SH-SY5Y (cell line): ENCODE measurements around the gene NUCKS1.

Experiments used
- GATA2 ChIP-seq: IDR thresholded peaks from 2 replicates; pipeline ENCODE4 v1.6.1; 2011; ENCODE audit warnings: mild to moderate bottlenecking, low read depth, low read length
- GATA3 ChIP-seq: IDR thresholded peaks from 2 replicates; pipeline ENCODE4 v1.6.1; 2011; ENCODE audit warnings: low read depth, mild to moderate bottlenecking, low read length, moderate library complexity

The NUCKS1 gene

DNA sequence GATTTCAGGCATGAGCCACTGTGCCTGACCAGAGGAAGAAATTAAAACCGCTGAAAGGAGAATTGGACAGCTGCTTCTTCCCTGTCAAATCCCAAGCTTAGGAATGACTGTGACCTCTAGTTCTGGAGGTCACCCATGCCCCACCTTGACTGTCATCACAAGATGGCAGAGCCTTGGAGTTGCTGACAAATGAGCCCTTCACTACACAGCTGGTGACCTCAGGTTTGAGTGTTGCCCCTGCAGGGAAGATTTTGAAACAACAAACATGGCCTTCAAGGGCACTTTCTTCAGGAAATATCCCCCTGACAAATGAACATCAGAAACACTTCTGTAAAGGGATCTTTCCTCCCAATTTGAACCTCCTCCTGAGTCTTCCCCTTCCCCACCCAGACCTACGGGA lies 62.7 kb downstream of the NUCKS1 start:
- no peak for TF ChIP-seq GATA3
- TF ChIP-seq GATA2 = no peak

DNA sequence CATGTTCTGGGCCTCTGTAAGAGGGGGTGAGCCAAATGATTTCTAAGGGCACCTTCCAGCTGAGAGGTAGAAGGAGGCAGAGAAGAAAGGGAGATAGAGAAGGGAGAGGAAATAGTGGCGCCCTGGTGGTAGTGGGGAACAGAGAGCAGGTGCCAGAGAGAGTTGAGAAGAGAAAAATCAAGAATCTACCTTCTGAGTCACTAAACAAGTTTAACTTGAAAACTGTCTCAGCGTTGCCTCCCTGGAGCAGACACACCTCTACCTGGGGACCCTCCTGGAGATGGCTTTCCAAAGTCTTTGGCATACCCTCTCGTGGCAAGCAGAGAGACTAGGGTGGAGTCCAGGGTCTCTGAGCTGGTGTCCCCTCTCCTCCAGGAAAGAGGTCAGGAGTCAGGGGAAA lies 68.6 kb downstream of the NUCKS1 start:
- no peak for TF ChIP-seq GATA2
- TF ChIP-seq GATA3 = no peak

DNA sequence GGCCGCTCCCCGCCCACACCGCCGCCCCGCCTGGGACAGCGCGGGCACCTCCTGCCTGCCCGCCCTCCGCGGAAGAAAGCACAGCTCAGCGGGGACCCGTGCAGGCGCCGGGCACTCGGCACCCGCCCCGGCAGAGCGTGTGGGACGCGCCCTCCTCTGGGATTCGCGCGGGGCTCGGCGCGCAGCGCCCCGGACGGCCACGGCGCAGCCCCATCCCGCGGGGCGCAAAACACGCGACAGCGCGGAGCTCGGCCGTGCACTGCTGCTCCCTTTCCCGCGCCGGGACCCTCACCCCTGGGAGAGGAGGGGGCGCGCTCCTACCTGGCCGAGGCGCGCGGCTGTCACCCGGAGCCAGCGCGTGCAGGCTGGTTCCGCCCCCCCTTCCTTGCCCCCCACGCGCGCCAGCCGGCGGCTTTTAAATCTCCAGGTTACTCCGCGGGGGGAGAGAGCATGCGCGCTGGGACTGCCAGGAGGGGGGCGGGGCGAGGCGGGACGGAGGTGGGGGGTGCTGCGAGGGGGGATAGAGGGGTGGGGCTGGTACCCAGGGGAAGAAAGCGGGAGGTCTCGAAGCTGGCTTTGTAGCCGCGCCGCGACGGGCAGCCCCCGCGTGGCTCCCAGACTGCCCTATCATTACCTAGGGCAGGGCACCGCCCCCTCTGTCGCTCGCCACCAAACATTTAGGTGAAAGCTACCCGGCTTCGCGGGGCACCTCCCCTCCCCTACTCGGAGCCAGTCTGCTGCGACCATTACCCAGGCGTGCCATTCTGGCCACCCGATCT lies 69.7 kb downstream of the NUCKS1 start, which contains the start of gene SLC45A3:
TSS of gene SLC45A3 (minus strand) at position 437 of the 779 bp plus-strand sequence. CDS start 15,853 bp downstream, outside the sequence.
- TF ChIP-seq GATA3 (no peak), GATA2 (no peak)

DNA sequence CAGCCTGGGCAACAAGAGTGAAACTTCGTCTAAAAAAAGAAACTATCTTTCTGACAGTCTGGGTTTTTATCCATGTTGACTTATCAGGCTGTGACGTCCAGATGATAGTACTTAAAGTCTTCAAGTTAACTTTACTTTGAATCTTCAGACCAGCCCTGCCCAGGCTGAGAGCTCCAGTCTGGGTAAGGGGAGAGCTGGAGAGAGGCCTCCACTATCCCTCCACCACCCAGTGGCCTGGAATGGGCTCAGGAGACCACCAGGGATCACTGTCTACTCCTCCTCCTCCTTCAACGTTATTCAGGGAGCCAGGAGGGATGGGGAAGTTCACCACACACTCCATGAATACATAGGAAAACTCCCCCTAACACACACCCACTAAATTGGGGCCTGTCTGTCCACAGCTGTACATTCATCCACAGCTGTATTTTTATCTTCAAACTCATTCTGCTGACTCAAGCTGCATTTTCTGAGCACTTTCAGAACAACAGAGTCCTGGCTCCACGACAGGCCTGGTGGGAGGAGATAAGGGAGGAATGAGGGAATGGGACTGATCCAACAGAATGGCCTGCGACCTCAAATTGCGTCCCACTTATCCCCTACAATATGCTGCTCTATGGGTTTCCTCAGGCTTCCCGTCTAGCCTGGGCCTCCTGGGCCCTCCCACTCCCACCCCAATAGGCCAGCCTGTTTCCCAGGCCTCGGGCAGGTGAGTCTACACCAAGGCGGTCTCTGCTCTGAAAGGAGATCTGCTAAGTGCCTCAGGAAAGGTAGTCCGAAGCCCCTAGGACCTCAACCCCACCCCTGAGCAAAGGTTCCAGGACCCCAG lies 71.5 kb downstream of the NUCKS1 start:
- TF ChIP-seq GATA3 (no peak), GATA2 (no peak)

GRCh38 chr1:205677167-205677566 lies 72.8 kb downstream of the NUCKS1 start:
- TF ChIP-seq GATA3 = no peak
- no peak for TF ChIP-seq GATA2

GRCh38 chr1:205676597-205676996 lies 73.4 kb downstream of the NUCKS1 start:
- TF ChIP-seq GATA3 = no peak
- no peak for TF ChIP-seq GATA2

DNA sequence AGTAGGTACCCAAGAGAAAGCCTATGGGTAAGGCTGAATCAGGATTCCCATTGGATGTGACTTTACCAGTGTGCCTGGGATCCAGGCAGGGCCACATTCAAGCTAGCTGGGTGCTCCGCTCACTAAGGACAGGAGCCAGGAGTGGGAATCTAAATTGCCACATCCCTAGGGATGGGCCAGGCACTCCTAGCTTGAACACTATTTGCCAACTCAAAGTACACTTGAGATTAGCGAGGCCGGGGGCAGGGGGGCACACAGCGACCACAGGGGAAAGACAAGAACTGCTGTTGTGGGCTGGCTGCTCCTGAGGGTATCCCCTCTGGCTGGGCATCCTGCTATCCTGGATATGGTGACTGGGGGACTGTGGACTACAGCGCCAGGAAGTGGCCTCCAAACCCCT lies 74.0 kb downstream of the NUCKS1 start:
- no peak for TF ChIP-seq GATA2
- TF ChIP-seq GATA3 = no peak

- TF ChIP-seq GATA3 (no peak), GATA2 (no peak)
Measured at GRCh38 chr1:205675247-205675646, 74.7 kb downstream of the NUCKS1 start.

GRCh38 chr1:205672970-205673369 lies 77.0 kb downstream of the NUCKS1 start:
- TF ChIP-seq GATA3 = no peak
- no peak for TF ChIP-seq GATA2

DNA sequence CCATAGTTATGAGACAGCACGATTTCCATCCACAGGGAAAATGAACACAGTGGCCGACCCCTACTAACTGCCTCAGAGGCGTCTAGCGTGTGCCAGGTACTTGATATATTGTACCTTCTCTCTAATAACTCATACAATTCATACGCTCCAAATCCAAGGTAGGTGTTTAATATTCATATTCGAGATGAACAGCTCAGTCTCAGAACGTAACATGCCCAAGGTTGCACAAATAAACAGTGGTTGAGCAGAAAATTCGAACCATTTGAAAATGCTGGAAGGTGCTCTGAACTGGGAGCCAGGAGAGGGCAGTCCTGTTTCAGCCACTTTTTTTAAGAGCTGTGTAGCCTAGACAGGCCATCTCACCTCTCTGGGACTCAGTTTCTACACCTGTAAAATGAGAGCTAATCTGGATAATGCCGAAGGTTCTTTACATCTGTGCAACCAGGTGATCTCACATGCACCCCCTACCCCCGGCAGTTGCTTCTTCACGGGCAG lies 77.5 kb downstream of the NUCKS1 start:
- TF ChIP-seq GATA3 (no peak), GATA2 (no peak)

- TF ChIP-seq GATA3 (no peak), GATA2 (no peak)
Measured at GRCh38 chr1:205670611-205671430, 79.2 kb downstream of the NUCKS1 start.

DNA sequence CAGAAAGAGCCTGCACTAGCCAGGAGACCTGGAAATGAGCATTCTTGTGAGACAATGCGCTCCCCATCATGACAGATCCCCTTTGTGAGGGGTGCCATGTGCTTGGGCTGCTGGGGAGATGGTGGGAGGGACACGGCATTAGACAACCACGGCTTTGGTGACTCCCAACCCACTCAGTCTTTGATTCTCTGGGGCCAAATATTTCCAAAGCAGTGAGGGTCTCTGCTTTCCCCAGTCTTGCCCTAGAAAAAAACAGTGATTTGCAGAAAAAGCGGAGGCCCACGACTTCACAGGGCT lies 79.9 kb downstream of the NUCKS1 start:
- TF ChIP-seq GATA2 (no peak), GATA3 (no peak)

GRCh38 chr1:205669341-205670149 lies 80.4 kb downstream of the NUCKS1 start:
- TF ChIP-seq GATA3 (no peak), GATA2 (no peak)
